ENCODE results near the gene SQSTM1.

SQSTM1 gene

DNA sequence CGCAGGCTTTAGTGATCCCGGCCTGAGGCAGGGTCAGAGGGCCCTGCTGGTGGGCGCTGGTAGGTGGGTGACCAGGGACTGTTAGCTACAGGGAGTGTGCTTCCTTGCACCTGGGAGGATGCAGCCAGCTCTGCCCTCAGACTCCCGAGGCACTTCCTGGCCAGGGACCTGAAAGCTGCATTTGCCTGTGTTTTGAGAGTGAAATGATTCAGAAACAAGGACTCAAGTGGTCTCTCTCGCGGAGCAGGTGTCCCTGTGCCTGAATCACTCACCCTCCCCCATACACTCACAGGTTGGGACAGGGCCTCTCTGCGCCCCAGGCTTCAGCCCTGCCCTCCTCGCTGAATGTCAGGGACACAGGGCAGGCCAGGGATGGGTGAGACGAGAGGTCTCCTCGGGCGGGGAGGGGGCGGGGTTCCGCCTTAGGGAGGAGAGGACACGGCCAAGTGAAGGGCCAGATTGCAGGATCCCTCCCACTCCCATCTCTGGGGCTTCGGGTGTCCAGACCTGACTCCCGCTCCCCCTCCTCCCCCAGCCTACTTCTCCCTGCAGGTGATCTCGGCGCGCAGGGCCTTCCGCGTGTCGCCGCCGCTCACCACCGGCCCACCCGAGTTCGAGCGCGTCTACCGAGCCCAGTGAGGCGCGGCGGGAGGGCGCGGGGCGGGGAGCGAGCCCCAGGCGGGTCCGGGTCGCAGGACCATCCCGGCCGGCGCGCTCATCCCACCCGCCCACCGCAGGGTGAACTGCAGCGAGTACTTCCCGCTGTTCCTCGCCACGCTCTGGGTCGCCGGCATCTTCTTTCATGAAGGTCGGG is 25.4 kb upstream of the SQSTM1 start:
- DNase-seq = no peak

- peak; percentile 20 for DNase-seq
Measured at GRCh38 chr5:179795863-179796833, 24.6 kb upstream of the SQSTM1 start.

DNA sequence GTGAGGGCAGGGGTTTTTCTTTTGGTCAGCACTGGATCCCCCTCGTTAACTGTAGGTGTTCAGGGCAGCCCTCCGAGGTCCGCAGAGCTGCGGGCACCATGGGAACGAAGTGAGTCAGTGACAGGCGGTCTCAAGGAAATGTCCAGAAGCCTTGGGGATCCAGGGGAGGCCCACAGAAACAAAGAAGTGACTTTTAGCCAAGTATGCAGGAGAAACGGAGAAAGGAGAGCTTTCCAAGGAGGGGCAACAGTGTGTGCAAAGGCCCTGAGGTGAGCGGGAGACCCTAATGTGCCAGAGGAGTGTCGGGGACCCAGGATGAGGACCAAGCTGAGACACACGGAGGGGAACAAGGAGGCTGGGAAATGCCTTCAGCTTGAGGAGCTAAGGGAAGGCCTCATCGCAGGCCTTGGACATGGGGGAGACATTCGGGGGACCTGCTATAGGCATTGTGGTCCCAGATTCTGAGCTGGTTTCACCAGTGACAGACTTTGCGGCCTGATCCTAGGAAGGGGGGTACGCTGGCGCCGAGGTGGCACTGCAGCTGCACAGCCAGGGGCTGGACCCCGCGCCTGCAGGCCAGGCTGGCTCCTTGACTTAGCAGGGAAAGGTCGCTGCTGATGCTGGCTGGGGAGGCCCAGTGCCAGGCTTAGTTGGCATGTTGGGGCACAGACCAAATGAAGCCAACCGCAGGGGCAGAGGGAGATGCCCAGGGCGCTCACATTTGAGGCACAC is 23.7 kb upstream of the SQSTM1 start:
- no peak for DNase-seq

- DNase-seq = no peak
Measured at GRCh38 chr5:179797741-179798140, 23.0 kb upstream of the SQSTM1 start.

DNA sequence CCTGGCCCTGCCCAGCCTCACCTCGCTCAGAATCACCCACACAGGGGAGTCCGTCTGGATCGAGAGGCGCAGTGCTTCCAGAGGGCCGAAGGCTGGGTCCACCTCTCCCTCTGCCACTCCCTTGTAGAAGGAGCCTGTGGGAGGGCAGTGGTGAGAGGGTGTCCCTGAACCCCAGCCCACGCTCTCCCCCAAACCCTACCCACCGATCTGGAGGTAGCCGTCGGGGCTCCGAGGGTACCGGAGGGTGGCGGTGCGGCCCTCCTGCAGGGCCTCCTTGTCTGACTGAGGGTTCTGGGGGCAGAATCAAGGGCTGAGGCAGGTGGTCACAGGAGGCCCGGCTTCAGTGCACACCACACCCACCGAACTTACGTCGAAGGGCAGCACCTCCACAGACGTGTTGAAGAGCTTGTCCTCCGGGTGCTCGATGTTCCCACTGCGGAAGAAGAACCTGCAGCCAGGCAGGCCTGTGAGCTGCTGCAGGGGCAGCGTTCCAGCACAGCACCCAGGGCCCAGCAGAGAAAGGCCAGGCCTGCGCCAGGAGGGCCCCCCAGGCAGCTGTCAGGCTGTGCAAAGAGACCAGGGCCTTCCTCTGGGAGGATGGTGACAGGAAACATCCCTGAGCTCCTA is 22.4 kb upstream of the SQSTM1 start:
- DNase-seq = no peak

- no peak for DNase-seq
Measured at GRCh38 chr5:179798771-179799643, 21.7 kb upstream of the SQSTM1 start.

DNA sequence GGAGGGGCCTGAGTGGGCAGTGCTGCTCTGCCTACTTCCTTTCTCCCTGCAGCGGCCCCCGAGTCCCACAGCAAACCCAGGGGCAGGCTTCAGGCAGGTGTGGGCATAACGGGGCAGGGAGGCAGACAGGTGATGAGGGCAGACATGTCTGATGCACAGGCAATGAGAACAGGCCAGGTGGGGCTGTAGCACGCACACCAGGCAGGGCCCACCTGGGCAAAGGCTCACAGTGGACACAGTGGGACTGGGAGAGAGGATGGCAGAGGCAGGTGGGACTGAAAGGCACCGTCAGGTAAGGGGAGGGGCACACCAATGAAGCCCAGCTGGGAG is 21.1 kb upstream of the SQSTM1 start:
- no peak for DNase-seq

DNA sequence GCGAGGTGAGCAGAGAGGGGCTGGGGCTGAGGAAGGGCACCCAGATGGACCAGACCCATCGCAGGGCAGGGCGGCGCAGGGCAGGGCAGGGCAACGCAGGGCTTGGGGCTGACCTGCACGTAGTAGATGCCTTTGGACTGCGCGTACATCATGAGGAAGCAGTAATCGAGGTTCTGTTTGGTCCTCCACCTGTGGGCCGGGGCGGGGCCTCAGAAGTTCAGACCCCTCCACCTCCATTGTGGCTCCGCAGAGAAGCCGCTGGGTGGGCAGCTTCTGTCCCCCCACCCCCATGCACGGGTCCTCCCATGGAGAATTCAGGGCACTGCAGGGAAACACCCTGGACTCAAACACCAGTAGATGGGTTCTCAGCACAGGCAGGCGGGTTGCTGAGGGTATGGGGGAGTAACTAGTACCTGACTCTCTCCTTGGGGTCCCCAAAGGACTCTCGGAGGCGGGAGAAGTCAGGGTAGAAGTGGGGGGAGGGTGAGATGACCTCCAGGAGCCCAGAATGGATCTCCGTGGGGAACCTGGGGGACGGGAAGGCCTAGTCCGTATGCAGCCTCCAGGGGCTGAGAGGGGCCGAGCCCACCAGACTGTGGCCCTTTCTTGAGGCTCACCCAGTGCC is 20.5 kb upstream of the SQSTM1 start:
- DNase-seq = no peak

DNA sequence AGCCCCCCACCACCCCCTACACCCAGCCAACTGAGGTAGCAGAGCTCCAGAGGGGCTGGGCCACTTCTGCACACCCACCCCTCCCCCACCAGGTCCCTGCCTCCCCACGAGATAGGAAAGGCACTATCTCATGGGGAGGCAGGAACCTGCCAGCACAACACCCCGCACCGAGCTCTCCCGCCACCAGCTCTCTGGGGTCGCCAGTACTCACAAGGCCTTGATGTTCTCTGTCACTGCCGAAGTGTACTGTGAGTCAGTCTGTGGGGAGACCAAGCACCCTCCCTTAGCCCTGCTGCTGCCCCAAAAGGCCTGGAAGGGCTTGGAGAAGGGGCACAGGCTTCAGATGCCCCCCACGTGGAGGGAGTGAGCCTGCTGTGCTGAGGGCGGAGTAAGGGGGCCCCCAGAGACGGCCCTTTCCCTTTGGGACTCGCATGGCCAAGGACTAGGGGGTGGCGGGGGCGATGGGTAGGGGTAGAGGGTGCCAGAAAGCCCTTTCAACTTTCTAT is 20.0 kb upstream of the SQSTM1 start:
- DNase-seq = no peak

DNA sequence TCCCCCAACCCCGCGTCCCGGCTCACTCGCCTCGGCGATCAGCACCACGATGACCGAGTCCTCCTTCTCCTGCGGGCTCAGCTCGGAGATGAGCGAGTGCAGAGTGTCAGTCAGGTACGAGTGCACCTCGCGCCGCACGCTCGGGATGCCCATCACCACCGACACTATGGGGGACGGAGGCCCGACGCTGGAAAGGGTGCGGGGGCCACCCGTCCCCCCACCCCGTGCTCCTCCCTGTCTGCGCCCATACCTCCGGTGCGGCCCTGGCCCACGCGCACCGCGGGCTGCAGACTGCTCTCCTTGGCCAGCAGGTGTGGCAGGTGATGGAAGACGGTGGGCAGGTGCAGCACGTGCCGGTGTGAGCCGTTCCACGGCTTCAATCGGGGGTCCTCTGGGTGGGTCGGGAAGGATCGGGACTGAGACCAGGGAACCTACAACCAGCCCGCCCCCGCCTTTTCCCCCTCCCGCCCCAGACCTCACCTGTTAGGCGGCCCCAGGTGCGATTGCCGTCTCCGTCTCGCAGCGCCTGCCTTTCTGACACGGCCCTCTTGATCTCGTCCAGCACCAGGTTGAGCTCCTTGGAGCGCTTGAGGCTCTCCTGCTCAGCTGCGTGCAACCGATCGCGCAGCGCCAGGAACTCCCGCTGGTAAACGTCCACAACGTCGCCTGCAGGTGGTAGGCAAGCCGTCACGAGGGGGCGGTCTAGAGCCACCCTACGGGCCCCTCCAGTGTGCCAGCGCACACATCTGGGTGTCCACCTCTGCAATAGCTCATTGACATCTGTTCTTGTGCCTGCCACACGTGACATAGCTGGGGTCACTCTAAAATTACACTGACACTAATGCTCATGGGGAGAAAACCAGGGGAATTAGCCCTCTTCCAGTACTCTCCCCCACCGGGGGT is 19.1 kb upstream of the SQSTM1 start:
- no peak for DNase-seq

- DNase-seq = no peak
Measured at GRCh38 chr5:179802207-179802883, 18.4 kb upstream of the SQSTM1 start.

DNA sequence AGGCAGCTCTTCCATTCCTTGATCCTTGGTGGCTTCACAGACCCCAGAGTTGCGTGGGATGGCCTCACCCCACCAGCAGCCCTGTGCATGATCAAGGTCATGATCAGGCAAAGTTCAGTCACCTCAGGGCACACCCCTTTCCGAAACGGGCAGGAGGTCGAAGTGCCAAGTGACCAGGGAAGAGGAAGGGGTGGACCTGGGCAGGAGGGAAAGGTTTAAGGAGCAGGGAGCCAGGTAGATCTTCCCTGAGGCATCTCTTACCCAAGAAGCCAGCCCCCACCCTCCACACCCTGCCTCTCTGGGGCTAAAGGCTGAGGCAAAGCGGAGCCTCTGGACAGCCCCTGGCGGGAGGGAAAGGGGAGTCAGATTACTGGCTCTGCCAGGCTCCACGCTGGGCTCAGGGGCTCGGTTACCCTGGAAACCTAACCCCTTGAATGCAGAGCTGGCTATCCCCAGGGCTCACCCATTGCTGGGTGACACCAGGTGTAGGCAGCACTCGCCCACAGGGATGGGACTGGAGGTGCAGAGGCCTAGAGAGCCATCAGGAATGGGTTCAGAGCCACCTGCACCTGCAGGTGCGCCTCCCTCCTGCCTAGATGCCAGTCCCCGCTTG is 17.6 kb upstream of the SQSTM1 start:
- DNase-seq = no peak

GRCh38 chr5:179803651-179804554 is 16.8 kb upstream of the SQSTM1 start:
- DNase-seq = peak; percentile 19

DNA sequence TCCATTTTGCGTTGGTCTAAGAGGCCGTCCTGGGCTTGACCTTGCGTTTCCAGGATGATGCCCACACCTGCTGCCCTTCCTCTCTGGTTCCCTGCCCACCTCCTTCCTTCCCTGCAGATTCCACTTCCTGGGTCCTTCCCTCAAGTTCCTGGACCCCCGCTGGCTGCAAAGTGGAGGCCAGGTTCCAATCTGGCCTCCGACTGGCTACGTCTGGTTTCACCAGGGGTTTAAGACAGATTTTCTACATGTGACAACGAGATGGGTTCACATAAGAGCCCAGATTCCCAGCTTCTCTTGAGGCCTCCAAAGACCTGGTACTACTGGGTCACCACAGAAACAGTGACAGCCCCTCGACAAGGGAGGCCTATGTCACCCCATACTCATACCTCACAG is 16.2 kb upstream of the SQSTM1 start:
- DNase-seq = no peak

GRCh38 chr5:179805070-179805528 is 15.6 kb upstream of the SQSTM1 start:
- no peak for DNase-seq

GRCh38 chr5:179805529-179806249 is 15.0 kb upstream of the SQSTM1 start:
- DNase-seq = no peak
